GM18909 (cell line): ENCODE results near the gene CRTC1.

Source experiments
- ATAC-seq: cut with Tn5 transposase; IDR thresholded peaks from one replicate; pipeline ENCODE4 v1.9.1; 2021; ENCODE audit warnings: mild to moderate bottlenecking; ENCODE audit not compliant: unreplicated experiment, poor library complexity

Gene CRTC1

DNA sequence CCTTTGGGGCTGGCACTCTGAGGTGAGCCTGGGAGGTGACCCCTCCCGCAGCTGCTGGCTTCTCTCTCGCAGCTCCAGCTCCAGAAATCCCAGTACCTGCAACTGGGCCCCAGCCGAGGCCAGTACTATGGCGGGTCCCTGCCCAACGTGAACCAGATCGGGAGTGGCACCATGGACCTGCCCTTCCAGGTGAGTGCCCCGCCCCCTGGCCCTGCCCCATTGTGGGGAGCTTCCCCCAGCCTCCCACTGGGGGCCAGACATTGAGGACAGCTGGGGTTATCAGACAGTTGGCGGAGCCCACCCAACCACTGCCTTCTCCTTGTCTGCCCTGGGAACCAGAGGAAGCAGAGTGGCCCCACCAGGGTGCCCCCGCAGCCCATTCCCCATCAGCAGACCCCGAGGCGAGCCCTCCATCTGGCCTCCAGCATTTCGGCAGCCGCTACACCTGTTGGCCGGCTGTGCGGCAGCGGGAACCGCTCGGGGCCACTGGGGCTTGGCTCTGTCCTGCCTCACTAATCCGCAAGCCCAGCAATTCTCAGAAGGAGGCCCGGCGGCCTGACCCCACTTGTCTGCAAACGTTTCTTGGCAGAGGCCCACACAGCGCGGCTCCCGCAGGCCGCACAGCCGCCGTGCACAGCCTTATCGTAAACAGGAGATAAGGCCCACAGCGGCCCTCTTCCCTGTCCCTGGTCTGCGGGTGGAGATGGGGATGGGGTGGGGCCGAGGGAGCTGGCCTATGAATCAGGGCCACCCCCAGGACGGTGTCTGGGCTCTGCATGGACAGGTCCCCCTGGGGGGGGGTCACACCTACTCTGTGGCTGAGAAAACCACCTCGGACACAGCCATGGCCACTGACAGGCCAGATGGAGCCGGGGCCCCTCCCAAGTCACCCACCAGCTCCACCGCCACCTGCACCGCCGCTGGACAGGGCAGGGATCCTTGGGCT is 59.6 kb downstream of the CRTC1 start:
- no peak for ATAC-seq

DNA sequence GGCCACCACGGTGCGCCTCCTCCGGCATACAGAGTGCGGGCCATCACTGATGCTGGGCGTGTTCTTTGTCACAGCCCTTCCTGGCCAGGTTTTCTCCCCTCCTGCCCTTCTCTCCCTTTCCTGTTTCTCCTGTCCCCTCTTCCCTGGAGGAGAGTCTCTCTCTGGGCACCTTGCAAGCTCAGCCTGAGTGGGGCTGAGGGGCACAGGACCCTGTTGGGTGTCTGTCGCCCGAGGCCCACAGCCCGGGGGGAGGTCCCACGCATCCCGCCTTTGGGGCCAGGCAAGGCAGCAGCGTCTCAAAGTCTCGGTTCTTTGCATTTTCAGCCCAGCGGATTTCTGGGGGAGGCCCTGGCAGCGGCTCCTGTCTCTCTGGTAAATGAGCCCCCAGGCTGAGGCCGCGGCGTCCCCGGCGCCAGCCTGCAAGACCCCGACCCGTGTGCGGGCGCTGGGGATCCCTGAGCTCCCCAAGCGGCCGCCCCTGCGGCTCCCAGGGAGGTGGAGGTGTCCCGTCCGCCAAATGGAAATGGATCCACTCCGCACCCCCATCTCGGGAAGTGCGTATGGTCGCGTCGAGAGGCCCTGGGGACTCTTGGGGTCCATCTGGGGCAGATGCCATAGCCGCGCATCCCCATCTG is 60.4 kb downstream of the CRTC1 start:
- ATAC-seq: no peak

DNA sequence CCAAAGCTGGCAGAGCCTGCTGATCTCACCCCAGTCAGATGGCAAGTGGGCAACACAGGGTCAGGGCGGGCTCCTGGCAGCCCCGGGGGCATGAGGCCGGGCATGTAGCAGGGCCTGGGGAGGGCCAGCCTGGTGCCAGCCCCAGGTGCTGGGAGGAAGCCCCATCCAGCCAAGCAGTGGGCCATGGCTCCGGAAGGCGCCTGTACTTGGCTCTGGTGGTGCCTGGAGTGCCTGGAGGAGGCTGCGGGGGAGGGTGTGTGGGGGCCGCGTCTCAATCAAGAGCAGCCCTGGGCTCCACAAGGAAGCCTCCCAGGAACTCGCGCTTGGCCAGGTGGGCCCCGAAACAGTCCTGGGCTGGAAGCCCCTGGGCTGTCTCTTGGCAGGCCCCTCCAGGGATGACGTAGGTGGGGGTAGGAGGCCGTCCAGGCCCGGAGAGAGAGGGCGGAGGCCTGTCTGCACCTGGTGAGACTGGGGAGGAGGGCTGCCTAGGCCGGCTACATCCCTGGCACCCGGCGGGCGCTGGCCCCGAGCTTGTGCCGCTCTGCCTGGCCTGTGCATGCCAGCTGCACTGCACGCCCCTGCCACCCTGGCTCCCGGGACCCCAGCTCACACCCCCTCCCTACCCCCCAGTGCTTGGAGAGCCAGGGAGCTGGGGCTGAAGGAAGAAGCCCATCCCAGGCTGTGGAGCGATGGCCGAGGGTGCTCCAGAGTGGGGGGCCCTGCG is 61.7 kb downstream of the CRTC1 start:
- no peak for ATAC-seq

DNA sequence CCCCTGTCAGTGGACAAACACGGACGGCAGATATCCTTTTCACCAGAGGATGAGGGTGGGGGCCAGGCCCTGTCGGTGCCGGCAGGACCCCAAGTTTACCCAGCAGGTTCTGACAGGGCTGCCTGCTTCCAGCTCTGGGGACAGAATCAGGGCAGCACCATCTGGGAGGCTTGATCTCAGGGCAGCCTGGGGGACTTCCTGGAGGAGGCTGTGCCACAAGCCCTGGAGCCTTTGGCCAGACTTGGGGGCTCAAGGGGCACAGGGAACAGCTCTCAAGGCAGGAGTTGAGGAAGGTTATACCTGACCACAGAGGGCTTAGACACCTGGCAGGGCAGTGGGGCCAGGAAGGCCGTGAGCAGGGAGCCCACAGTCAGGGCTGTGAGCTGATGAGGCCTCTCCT is 62.5 kb downstream of the CRTC1 start:
- ATAC-seq: no peak

DNA sequence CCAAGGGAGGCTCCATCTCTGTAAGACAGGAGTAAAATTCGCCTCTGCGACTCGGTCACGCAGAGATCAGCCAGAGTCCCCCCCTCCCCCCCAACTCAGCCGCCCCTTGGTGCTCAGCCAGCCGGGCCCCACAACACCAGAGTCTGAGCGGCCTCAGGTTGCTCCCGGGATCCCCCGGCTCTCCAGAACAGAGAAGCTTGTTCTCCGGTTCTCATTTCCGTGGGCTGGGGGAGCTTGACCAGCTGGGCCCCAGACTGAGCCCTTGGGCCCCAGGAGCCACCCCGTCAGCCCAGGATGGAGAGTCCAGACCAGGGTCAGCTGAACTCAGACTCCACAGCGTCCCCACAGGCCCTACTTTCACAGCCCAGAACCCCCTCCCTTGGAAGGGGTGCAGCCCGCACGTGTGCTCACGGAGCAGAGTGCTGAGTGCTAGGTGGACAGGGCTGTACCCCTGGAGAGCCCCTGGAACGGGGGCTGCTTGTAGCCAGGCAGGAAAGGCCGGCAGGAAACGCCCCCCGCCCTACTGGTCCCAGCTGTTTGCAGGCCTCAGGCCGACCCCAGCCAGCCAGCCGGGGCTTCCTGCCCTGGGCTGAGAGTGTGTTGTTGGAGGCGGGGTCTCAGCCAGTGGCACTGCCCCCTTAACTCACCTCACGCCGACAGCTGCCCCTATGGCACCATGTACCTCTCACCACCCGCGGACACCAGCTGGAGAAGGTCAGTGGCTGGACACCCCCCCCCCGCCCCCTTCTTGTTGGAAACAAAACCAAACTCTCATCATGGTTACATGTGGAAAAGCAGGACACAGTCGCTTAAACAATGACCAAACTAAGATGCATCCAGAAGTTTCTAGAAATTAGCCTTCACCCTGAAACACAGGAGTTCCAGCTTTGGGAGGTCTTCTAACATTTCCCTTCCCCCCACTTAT is 63.2 kb downstream of the CRTC1 start:
- ATAC-seq: no peak

DNA sequence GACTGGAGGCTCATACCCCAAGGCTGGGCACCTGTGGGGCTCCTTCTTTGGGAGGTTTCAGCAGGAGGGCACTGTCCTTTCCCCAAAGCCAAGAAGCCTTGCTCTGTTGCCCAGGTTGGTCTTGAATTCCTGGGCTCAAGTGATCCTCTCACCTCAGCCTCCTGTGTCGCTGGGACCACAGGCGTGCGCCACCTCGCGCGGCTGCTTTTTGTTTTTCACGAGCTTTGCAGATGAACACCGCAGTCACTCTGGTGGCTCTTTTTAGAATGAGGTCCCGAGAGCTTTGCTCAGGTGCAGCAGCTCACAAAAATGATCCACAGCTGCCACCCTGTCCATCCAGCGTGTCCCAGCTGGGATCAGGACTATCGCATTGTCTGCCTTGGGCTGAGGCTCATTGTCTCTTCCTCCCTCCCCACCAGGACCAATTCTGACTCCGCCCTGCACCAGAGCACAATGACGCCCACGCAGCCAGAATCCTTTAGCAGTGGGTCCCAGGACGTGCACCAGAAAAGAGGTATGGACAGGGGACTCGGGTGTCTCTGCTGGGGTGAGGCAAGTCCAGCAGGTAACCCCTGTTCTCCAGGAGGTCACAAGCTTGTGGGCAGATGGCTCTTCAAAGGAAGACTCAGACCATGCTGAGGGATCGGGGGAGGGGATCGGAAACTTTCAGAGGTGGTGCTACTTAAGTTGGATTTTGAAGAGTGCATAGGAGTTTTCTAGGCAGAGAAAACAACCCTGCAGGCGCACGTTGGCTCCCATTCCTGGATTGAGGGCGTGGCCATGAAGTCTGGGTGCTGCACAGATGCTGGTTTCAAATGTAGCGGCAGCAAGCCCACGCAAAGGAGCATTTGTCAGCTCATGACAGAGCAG is 66.1 kb downstream of the CRTC1 start:
- ATAC-seq: no peak

DNA sequence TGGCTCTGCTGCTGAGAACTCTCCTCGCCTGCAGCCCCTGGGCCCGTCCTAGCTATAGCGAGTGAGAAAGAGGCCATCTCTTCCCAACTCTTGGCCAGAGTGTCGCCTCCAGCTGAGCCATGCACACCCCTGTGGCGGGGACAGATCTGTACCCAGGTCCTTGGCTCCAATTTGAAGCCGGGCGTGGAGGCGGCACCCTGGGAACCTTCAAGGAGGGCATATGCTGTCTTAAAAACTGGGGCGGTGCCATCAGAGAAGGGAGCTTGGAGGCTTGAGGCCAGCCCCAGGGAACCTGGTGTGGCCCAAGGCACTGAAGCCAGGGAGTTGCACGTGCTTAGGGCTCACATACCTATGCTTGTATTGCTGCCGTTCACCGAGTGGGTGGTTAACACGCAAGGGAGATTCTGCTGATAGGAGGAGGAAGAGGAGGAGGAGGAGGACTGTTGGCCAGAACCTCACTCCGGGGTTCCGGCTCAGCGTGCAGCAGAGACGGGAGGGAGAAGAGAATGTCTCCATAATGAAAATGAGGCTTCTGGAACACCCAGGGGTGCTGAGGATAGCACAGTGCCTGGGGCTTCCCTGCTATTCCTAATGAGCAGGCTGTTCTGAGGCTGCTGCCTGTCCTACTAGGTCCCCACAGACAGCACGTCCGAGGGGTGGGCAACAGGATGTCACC is 67.0 kb downstream of the CRTC1 start:
- no peak for ATAC-seq

DNA sequence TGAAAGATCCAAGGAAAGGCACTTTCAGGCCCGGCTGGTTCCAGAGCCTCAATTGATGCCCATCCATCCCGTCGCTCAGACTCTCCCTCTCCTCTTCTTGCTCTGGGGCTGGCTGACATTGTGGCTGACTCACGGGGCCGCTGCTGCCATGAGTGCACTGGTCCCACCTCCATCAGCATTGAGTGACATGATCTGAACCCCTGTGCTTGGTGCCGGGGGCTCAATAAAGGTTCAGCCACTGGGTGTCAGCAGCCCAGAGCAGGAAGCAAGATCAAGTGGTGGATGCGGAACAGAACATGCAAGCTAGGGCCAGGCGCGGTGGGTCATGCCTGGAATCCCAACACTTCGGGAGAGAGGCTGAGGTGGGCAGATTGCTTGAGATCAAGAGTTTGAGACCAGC is 68.1 kb downstream of the CRTC1 start:
- no peak for ATAC-seq

DNA sequence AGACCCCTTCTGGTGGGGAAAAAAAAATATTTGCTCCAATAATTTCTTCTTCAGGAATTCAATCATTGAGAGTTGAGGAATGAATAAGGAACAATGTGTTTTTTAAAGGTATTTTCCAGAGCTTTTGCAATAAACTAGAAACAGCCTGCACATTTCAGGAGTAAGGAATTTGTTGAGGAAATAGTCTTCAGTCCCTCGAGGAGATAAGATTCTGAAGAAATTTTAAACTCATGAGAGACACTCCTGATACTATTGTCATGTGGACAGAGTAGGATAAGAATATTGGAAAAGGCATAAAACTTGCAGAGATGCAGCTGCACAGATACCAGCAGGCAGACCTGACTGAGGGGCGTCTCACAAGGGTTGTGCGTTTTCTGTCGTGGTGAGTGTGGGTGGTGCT is 71.0 kb downstream of the CRTC1 start:
- no peak for ATAC-seq

DNA sequence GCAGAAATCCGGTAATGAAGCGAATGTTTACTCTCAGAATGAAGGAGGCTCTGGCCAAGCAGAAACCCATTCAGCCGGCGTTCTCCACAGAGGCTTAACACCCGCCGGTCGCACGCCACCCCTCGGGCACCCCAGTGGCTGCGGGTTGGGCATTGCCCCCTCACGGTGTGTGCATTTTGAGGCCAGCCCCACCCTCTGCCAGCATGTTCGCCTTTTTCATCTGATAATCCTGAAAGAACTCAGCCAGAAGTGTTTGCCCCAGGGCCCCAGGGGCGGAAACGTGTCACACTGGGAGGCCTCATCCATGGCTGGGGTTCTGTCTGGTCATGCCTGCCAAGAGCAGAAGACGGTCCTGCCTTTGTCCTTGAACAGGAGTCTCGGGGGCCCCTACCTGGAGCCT is 73.4 kb downstream of the CRTC1 start:
- ATAC-seq: no peak

DNA sequence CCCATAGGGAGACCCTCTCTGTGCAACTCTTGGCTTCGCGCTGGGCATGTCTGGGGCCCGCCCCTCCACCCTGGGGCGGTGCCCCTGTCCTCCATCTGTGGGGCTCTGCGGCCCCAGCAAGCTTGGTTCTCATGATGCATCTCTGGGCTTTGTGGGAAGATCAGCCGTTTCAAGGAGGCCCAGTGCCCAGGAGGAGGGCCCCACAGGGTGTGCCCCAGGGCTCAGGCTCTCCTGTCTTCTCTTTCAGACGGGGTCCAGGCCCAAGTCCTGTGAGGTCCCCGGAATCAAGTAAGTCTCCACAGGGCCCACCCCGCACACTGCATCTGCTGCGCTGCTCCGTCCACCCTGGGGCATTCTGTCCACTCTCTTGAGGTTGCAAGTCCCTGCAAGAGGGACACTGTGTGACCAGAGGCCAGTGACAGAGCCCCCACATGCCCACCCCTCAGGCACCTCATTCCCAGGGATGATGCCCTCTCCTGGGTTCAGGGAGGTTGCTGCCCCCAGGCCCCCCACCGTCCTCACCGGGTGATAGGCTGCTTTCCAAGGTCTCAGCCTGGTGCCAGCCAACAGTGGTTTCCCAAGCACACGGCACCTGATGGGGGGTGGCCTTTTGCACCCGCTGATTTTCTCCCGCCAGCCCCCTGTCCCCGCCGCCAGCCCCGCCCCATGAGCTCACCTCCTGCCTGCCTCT is 76.0 kb downstream of the CRTC1 start:
- ATAC-seq: no peak

DNA sequence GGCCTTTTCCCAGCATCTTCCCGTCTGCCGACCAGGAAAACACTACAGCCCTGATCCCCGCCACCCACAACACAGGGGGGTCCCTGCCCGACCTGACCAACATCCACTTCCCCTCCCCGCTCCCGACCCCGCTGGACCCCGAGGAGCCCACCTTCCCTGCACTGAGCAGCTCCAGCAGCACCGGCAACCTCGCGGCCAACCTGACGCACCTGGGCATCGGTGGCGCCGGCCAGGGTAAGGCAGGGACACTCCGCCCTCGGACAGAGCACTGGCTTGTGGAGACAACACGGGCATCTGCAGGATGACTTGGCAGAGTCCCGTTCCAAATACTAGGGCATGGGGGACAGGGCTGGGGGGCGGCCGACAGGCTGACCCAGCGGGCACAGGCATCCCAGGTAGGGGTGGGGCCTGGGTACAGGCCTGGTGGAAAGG is 76.5 kb downstream of the CRTC1 start:
- no peak for ATAC-seq

DNA sequence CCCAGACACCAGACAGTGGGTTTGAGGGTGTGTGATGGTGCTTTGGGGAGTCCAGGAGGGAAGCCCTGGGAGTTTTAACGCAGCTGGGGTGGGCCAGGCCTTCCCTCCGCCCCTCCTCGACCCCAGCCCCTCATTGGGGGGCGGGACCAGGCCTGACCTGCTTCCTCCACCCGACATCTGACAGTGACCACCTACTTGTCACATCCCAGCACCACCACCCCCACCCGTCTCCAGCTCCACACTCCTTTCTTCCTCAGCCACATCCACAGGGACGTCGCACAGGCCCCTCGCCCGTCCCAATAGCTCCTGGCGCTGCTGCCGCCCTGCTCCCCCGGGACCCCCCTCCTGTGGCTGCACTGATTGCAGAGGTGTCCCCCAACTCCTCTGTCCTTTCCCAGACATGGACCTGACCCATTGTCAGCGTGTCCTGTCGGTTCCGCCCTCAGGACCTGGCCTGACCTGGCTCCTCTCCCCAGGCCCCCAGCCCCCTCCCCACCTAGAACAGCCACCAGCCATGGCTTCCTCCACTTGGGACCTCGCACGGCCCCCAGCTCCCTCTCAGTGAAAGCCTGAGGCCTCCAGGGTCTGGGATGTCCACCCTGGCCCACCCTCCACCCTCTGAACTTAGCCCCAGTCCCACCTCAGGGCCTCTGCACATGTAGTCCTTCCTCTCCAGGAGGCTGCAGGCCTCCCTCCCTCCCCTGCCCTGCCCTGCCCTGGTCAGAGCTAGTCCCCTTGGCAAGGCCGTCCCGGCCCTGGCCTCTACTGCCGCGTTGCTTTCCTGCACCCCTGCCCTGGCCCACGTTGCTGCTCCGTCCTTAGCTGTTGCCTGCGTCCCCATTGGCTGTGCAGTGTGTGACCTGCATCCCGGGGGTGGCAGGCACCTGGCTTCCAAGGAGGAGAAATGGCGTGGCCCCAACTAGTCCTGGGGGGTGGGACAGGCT is 77.2 kb downstream of the CRTC1 start:
- ATAC-seq: no peak

DNA sequence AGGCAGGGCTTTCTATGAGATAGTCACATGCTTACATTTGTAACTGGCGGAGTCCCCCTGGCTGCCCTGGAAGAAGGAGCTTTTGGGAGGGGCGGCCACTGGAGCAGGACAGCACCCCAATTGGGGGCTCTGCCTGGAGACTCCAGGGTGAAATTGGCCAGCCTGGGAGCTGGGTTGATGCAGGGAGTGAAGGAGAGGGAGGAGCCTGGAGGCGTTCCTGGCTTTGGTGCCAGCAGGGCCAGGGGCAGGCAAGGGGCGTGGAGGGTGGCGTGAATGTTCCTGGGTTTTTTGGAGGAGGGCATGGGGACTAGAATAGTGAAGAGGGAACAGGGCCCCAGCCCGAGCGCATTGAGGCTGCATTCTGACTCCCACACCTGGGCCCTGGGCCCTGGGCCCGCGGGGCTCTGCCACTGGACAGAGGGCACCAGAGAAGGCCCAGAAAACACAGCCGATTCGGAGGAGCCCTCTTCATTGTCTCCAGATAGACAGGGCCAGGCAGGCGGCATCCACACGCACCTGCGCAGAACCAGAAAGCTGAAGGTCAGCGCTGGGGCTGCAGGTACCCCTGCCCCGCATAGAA is 78.1 kb downstream of the CRTC1 start:
- ATAC-seq: no peak

DNA sequence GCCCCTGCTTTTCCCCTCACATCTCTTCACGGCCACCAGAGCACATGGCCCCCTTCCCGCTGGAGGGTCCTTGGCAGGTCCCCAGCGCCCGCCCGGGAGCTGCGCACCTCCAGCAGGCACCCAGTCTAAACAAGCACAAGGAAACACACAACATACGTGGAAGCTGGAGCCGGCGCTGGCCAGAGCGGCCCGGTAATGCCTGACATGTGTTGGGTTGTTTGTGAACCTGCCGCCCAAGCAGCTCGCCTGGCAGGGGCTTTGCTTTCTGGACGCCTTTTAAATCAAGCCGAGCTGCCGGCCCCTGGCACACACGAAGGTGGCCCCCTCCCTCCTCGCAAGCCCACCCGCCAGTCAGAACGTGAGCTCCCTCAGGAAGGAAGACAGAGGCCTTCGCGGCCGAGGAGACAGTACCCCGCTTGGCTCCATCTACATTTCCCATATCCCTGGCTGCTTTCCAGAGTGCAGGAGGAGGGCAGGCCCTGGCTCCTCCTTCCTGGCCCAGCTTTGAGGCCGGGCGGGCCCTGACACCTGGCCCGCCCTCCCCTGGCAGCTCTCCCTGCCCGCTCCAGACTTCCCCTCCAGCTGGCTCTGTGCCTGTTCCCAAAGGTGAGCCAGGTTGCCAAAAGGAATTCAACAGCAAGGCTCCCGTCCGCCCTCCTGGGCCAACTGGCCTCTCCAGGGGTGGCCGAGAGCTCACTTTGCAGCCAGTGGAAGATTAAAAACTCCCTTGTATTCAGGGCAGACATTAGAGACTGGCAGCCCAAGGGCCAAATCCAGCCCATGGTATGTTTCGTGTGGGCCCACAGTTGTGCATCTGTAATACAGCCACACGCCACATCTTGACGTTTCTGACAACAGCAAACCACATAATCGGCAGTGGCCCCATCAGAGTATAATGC is 78.9 kb downstream of the CRTC1 start:
- ATAC-seq: no peak
